HepG2 (cell line): ENCODE data around the gene C1RL. TPM values are rescaled to one million over a fixed set of nuclear protein-coding genes. Genes with fewer than 3 reads are reported as not detected.
A peak's percentile ranks its signal among the peaks of the same experiment; 100 is the strongest.

ENCODE experiments used
- ATF1 ChIP-seq: IDR thresholded peaks from 2 replicates; pipeline ENCODE4 v1.6.1; 2016; ENCODE audit warnings: mild to moderate bottlenecking, control low read depth
- ATF7 ChIP-seq, 2 experiments: fragments of 450-650 bp in 1 of 2; sonication (generic) in 1 of 2; formaldehyde crosslinking in 1 of 2; IDR thresholded peaks; 2 replicates each; pipeline versions ENCODE4 v1.4.0 to v1.6.1; 2016 to 2020; ENCODE audit warnings: antibody characterized with exemption in 1 of 2, mild to moderate bottlenecking in 1 of 2, missing genetic modification reagents in 1 of 2
- CAMTA2 ChIP-seq: sonication (generic); formaldehyde crosslinking; IDR thresholded peaks from 2 replicates; pipeline ENCODE4 v1.4.0; 2020; ENCODE audit warnings: mild to moderate bottlenecking, missing genetic modification reagents, borderline replicate concordance
- HNF4G ChIP-seq, 2 experiments: sonication (generic) in 1 of 2; formaldehyde crosslinking in 1 of 2; IDR thresholded peaks; 2 replicates each; pipeline versions ENCODE4 v1.4.0 to v1.6.1; 2011 to 2020; ENCODE audit warnings: borderline replicate concordance in 2 of 2, low read depth in 2 of 2, mild to moderate bottlenecking in 2 of 2, low read length in 1 of 2, missing genetic modification reagents in 1 of 2, moderate library complexity in 1 of 2
- HNRNPH1 ChIP-seq: fragments of 200-400 bp; formaldehyde crosslinking; optimal IDR thresholded peaks from 2 replicates; pipeline ENCODE3; 2017; ENCODE audit warnings: mild to moderate bottlenecking, low read depth, low read length
- HOXD1 ChIP-seq: sonication (generic); formaldehyde crosslinking; IDR thresholded peaks from 2 replicates; pipeline ENCODE4 v1.5.0; 2020; ENCODE audit warnings: missing genetic modification reagents
- KDM2A ChIP-seq: sonication (generic); formaldehyde crosslinking; IDR thresholded peaks from 2 replicates; pipeline ENCODE4 v1.4.0; 2020; ENCODE audit warnings: low read depth, missing genetic modification reagents, borderline replicate concordance
- MXD4 ChIP-seq: IDR thresholded peaks from 2 replicates; pipeline ENCODE4 v1.6.1; 2016; ENCODE audit warnings: mild to moderate bottlenecking, missing biosample characterization, missing genetic modification reagents
- NFKB2 ChIP-seq: sonication (generic); formaldehyde crosslinking; IDR thresholded peaks from 2 replicates; pipeline ENCODE4 v1.4.0; 2020; ENCODE audit warnings: missing genetic modification reagents, borderline replicate concordance
- NR1H2 ChIP-seq: sonication (generic); formaldehyde crosslinking; IDR thresholded peaks from 2 replicates; pipeline ENCODE4 v1.8.1; 2022; ENCODE audit warnings: low read depth, missing genetic modification reagents, borderline replicate concordance
- PHB2 ChIP-seq: fragments of 450-650 bp; IDR thresholded peaks from 2 replicates; pipeline ENCODE4 v1.6.1; 2018; ENCODE audit not compliant: partially characterized antibody
- PHF8 ChIP-seq: sonication (generic); formaldehyde crosslinking; IDR thresholded peaks from 2 replicates; pipeline ENCODE4 v1.5.0; 2020; ENCODE audit warnings: missing genetic modification reagents
- SMAD9 ChIP-seq: sonication (generic); formaldehyde crosslinking; IDR thresholded peaks from 2 replicates; pipeline ENCODE4 v1.5.1; 2020; ENCODE audit warnings: mild to moderate bottlenecking, missing genetic modification reagents
- SMARCC2 ChIP-seq: fragments of 450-650 bp; IDR thresholded peaks from 2 replicates; pipeline ENCODE4 v1.6.1; 2017; ENCODE audit warnings: antibody characterized with exemption, mild to moderate bottlenecking
- SP5 ChIP-seq: IDR thresholded peaks from 2 replicates; pipeline ENCODE4 v1.6.1; 2016; ENCODE audit warnings: low read depth, borderline replicate concordance
- STAT5B ChIP-seq: sonication (generic); formaldehyde crosslinking; IDR thresholded peaks from 2 replicates; pipeline ENCODE4 v1.4.0; 2020; ENCODE audit warnings: missing genetic modification reagents
- TSC22D2 ChIP-seq: sonication (generic); formaldehyde crosslinking; IDR thresholded peaks from 2 replicates; pipeline ENCODE4 v1.5.1; 2020; ENCODE audit warnings: missing genetic modification reagents, mild to moderate bottlenecking, borderline replicate concordance
- ZFP1 ChIP-seq: IDR thresholded peaks from 2 replicates; pipeline ENCODE4 v1.6.1; 2016
- ZMYM3 ChIP-seq: sonication (generic); formaldehyde crosslinking; IDR thresholded peaks from 2 replicates; pipeline ENCODE4 v1.5.1; 2020; ENCODE audit warnings: mild to moderate bottlenecking, missing genetic modification reagents
- ZNF124 ChIP-seq: sonication (generic); formaldehyde crosslinking; IDR thresholded peaks from 2 replicates; pipeline ENCODE4 v1.4.0; 2020; ENCODE audit warnings: missing genetic modification reagents
- ZNF292 ChIP-seq: sonication (generic); formaldehyde crosslinking; IDR thresholded peaks from 2 replicates; pipeline ENCODE4 v1.8.1; 2022; ENCODE audit warnings: mild to moderate bottlenecking, low read depth, missing genetic modification reagents, borderline replicate concordance
- ZNF350 ChIP-seq: sonication (generic); formaldehyde crosslinking; IDR thresholded peaks from 2 replicates; pipeline ENCODE4 v1.4.0; 2020; ENCODE audit warnings: mild to moderate bottlenecking, low read depth, missing genetic modification reagents, borderline replicate concordance
- ZNF674 ChIP-seq: sonication (generic); formaldehyde crosslinking; IDR thresholded peaks from 2 replicates; pipeline ENCODE4 v1.5.0; 2020; ENCODE audit warnings: low read depth, mild to moderate bottlenecking, missing genetic modification reagents
- ZNF709 ChIP-seq: sonication (generic); formaldehyde crosslinking; IDR thresholded peaks from 2 replicates; pipeline ENCODE4 v1.5.0; 2020; ENCODE audit warnings: mild to moderate bottlenecking, missing genetic modification reagents
- ZNF720 ChIP-seq: sonication (generic); formaldehyde crosslinking; IDR thresholded peaks from 2 replicates; pipeline ENCODE4 v1.4.0; 2020; ENCODE audit warnings: missing genetic modification reagents
- ZNF782 ChIP-seq: sonication (generic); formaldehyde crosslinking; IDR thresholded peaks from 2 replicates; pipeline ENCODE4 v1.4.0; 2020; ENCODE audit warnings: missing genetic modification reagents, mild to moderate bottlenecking, borderline replicate concordance
- polyA plus RNA-seq, 8 experiments: library from polyadenylated mRNA; depleted of rRNA in 3 of 8; stranded (reverse) in 7 of 8; unstranded in 1 of 8; fragments of >200 nt; fragmentation: Illumina TruSeq in 4 of 8; extraction: Trizol in 4 of 8; gene quantifications; 2 replicates each; pipeline versions ENCODE4 v1.2.1 to v1.2.3, GENCODE V29; 2011 to 2016; ENCODE audit warnings: low read depth in 4 of 8, missing spikeins in 1 of 8, mixed read lengths in 1 of 8; ENCODE audit not compliant: insufficient read depth in 1 of 8
- total RNA-seq, 5 experiments: library from RNA; depleted of rRNA; stranded (reverse); fragments of >200 nt; fragmentation: Illumina TruSeq; extraction: Trizol; gene quantifications; 2 replicates each; pipeline ENCODE4 v1.2.3, GENCODE V29; 2016; ENCODE audit warnings: low read depth in 1 of 5
- TF ChIP-seq, protein P1 (sequence below): sonication (generic); formaldehyde crosslinking; IDR thresholded peaks from 2 replicates; pipeline ENCODE4 v1.5.0; 2020; ENCODE audit warnings: mild to moderate bottlenecking, missing genetic modification reagents
- TF ChIP-seq, protein P2 (sequence below): sonication (generic); formaldehyde crosslinking; IDR thresholded peaks from 2 replicates; pipeline ENCODE4 v1.5.1; 2020; ENCODE audit warnings: missing genetic modification reagents, mild to moderate bottlenecking, borderline replicate concordance
- TF ChIP-seq, protein P3 (sequence below): sonication (generic); formaldehyde crosslinking; IDR thresholded peaks from 2 replicates; pipeline ENCODE4 v1.8.0; 2022; ENCODE audit warnings: missing genetic modification reagents, low read depth, mild to moderate bottlenecking, borderline replicate concordance

The C1RL gene
- total and polyA plus RNA-seq, 2 of the 13 experiments (the other 11 are each of a cell fraction or from before 2014, with no cell fraction given): 28.9 to 53.1 TPM

DNA sequence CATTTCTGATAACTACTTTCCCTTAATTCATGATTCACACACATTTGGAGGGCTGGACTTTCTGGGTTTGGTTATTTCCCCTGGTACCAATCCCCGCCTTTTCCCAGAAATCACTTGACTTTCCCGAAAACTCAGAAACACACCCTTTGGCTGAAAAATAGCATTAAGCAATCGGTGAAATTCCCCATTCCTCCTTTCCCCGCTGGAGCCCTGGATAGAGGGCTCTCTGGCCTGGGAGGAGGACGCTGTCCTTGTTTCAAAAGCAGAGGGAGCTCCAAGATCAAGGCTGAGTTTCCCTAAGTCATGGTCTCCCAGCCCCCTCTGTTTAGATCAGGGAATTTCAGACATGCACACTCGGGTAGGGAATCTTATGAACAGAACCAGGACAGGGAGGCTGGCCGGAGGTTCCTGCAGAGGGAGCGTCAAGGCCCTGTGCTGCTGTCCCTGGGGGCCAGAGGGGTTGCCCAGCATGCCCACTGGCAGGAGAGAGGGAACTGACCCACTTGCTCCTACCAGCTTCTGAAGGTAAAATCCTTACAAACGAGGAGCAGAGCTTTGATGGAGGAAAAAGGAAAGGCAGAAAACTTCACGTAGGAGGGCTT lies 48.6 kb downstream of the C1RL start, which contains the start of gene C1S (continued):
- no peak for TF ChIP-seq HOXD1 (CRISPR knock-in tag)
- TF ChIP-seq, protein P1, sequence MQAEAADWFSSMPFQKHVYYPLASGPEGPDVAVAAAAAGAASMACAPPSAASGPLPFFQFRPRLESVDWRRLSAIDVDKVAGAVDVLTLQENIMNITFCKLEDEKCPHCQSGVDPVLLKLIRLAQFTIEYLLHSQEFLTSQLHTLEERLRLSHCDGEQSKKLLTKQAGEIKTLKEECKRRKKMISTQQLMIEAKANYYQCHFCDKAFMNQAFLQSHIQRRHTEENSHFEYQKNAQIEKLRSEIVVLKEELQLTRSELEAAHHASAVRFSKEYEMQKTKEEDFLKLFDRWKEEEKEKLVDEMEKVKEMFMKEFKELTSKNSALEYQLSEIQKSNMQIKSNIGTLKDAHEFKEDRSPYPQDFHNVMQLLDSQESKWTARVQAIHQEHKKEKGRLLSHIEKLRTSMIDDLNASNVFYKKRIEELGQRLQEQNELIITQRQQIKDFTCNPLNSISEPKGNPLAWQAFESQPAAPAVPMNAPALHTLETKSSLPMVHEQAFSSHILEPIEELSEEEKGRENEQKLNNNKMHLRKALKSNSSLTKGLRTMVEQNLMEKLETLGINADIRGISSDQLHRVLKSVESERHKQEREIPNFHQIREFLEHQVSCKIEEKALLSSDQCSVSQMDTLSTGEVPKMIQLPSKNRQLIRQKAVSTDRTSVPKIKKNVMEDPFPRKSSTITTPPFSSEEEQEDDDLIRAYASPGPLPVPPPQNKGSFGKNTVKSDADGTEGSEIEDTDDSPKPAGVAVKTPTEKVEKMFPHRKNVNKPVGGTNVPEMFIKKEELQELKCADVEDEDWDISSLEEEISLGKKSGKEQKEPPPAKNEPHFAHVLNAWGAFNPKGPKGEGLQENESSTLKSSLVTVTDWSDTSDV (CRISPR knock-in tag): no peak
- TF ChIP-seq SMAD9: no peak
- no peak for TF ChIP-seq ZMYM3 (CRISPR knock-in tag)
- TF ChIP-seq KDM2A (CRISPR knock-in tag): peak; percentile 46; the same call in 1 of the 2 replicates
- no peak for TF ChIP-seq ZNF720 (CRISPR knock-in tag)
- TF ChIP-seq CAMTA2 (CRISPR knock-in tag): no peak
- TF ChIP-seq ZNF782: no peak
- no peak for TF ChIP-seq NR1H2
- TF ChIP-seq, protein P2, sequence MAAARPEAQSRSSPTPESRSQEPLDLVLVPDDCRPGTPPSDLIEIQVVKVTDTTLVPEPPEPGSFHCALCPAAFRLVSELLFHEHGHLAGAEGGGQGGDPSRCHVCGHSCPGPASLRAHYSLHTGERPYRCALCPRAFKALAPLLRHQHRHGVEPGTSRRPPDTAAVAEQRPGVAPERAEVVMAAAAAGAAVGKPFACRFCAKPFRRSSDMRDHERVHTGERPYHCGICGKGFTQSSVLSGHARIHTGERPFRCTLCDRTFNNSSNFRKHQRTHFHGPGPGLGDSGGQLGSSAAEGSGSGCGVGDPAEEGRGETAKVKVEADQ (CRISPR knock-in tag): no peak
- peak; percentile 52; the same call in 1 of the 2 replicates for TF ChIP-seq NFKB2
- TF ChIP-seq SMARCC2: no peak
- TF ChIP-seq ZNF709 (CRISPR knock-in tag): no peak
- no peak for TF ChIP-seq ZNF124 (CRISPR knock-in tag)
- TF ChIP-seq HNRNPH1: no peak
- no peak for TF ChIP-seq ZNF292
- no peak for TF ChIP-seq ZNF350 (CRISPR knock-in tag)
- no peak for TF ChIP-seq HNF4G (IDR thresholded peaks at IDR 0.05; ENCODE audit: borderline replicate concordance, low read depth, low read length)
- no peak for TF ChIP-seq HNF4G (CRISPR knock-in tag; IDR thresholded peaks at IDR 0.05; ENCODE audit: borderline replicate concordance, low read depth)
- no peak for TF ChIP-seq STAT5B (CRISPR knock-in tag)
- no peak for TF ChIP-seq PHB2
- TF ChIP-seq MXD4 (CRISPR knock-in tag): 0 out of 2 replicates have a peak, but pooled peaks have one; percentile 33
- no peak for TF ChIP-seq PHF8 (CRISPR knock-in tag)
- no peak for TF ChIP-seq SP5
- no peak for TF ChIP-seq ATF1
- no peak for TF ChIP-seq ZNF674 (CRISPR knock-in tag)
- no peak for TF ChIP-seq ATF7 (IDR thresholded peaks at IDR 0.05)
- no peak for TF ChIP-seq ATF7 (CRISPR knock-in tag; IDR thresholded peaks at IDR 0.05)
- TF ChIP-seq TSC22D2 (CRISPR knock-in tag): no peak
- TF ChIP-seq ZFP1: no peak
- TF ChIP-seq, protein P3, sequence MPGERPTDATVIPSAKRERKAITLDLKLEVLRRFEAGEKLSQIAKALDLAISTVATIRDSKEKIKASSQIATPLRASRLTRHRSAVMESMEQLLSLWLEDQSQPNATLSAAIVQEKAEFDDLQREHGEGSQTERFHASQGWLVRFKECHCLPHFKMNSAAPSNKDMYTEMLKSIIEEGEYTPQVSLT (CRISPR knock-in tag): no peak
